Activated CD8-positive, alpha-beta memory T cell treated with anti-CD3 and anti-CD28 coated beads for 4 hours (primary cell): Measurements from ENCODE around the gene DAB1.

Source experiments
- DNase-seq, 2 donors: peaks; one replicate each; pipeline ENCODE4 v3.0.0-alpha.2; 2020; ENCODE audit warnings: low read depth in 2 of 2

The DAB1 gene

GRCh38 chr1:56952501-56952900 lies 471.4 kb downstream of the DAB1 start:
- no peak for DNase-seq

- no peak for DNase-seq
These were observed 475.3 kb downstream of the DAB1 start for GRCh38 chr1:56948403-56949023.
